GM21528 (cell line): ENCODE results near the gene LIN9.

ENCODE experiments used
- ATAC-seq: cut with Tn5 transposase; IDR thresholded peaks from one replicate; pipeline ENCODE4 v1.9.1; 2021; ENCODE audit warnings: mild to moderate bottlenecking, moderate library complexity; ENCODE audit not compliant: unreplicated experiment, low FRiP score

LIN9 gene

DNA sequence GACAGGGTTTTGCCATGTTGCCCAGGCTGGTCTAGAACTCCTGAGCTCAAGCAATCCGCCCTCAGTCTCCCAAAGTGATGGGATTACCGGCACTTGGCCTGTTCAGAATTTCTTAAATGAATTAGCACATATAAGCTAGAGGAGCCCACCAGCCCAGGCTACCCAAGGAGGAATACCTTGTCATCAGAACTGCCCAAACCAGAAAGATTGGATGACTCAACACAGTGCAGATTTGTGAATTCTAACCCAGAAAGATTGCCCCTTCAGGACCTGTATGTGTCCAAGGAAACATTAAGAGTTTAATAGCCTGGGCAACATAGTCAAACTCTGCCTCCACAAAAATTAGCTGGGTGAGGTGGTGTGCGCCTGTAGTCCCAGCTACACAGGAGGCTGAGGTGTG, 14.0 kb upstream of the LIN9 start:
- ATAC-seq, result no peak

DNA sequence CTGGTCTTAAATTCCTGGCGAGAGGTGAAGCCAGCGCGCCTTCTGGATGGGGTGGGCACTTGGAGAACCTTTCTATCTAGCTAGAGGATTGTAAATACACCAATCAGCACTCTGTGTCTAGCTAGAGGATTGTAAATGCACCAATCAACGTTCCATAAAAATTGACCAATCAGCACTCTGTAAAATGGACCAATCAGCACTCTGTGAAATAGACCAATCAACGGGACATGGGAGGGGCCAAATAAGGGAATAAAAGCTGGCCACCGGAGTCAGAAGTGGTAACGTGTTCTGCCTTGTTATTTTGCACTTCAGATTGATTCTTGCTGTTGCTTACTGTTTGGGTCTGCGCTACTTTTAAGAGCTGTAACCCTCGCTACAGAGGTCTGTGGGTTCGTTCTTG, 12.0 kb upstream of the LIN9 start:
- no peak for ATAC-seq

- no peak for ATAC-seq
Measured at GRCh38 chr1:226318471-226318870, 9.5 kb upstream of the LIN9 start.

GRCh38 chr1:226314055-226314454, 5.1 kb upstream of the LIN9 start:
- ATAC-seq, result no peak

GRCh38 chr1:226312065-226312464, 3.1 kb upstream of the LIN9 start:
- ATAC-seq, result no peak

GRCh38 chr1:226311376-226311775, 2.4 kb upstream of the LIN9 start:
- ATAC-seq, result no peak

- no peak for ATAC-seq
Measured at GRCh38 chr1:226310637-226311195, 1.8 kb upstream of the LIN9 start.

GRCh38 chr1:226310245-226310540, 1.2 kb upstream of the LIN9 start:
- no peak for ATAC-seq

GRCh38 chr1:226309398-226310244, 657 bp upstream of the LIN9 start:
- peak; percentile 8 for ATAC-seq

GRCh38 chr1:226308166-226308722, 720 bp downstream of the LIN9 start:
- peak; percentile 19 for ATAC-seq

- no peak for ATAC-seq
Measured at GRCh38 chr1:226306425-226306824, 2.5 kb downstream of the LIN9 start.

DNA sequence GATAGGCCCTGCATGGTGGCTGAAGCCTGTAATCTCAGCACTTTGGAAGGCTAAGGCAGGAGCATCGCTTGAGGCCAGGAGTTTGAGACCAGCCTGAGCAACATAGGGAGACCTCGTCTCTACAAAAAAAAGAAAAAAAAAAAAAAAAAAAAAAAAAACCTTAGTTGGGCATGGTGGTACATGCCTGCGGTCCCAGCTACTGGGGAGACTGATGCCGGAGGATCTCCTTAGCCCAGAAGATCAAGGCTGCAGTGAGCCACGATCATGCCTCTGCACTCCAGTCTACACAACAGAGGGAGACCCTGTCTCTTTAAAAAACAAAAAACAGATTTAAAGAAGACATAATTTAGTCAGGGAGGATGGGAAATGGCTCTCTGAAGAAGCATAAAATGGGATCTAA, 3.8 kb downstream of the LIN9 start:
- no peak for ATAC-seq

DNA sequence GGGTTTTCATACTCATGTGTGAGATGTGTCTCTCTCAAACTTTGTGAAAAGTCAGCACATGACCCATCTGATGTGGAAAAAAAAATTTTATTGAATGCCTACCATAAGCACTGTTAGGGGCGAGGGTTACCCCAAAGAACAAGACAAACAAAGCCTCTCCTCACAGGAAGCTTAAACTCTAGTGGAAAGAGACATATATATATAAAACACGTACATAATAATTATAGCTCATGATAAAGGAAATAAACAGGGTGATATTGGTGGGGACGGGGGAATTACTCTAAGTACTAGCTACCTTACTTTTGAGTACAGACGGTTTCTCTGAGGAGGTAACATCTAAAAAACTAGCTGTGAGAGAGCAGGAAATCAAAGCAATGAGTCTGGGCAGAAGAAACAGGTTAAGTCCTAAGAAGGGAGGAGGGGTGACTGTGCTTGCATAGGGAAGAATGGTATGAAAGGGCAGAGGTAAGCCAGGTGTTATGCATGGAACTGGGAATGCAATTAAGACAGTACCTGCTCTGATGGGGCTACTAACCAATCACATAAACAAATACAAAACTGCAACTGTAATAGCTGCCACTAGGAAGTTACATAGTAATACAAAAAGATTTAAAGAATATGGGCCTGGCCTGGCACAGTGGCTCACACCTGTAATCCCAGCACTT, 4.5 kb downstream of the LIN9 start:
- ATAC-seq, result no peak

DNA sequence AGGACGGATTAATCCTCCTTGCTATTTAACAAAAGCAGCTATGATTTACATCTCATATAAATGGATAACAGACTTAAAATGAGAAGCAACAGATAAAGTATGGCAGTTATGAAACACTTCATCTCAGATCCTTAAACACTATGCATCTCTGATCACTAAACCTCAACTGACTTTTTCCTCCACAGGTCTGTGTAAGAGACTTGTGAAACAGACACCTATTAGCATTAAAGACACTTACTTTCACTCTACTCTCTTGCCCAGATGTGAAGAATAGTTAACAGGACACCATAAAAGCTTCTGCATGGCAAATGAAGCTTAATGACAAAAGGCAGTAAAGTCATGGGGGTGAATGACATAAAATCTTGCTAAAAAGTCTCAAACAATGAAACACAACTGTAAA, 6.2 kb downstream of the LIN9 start:
- no peak for ATAC-seq

DNA sequence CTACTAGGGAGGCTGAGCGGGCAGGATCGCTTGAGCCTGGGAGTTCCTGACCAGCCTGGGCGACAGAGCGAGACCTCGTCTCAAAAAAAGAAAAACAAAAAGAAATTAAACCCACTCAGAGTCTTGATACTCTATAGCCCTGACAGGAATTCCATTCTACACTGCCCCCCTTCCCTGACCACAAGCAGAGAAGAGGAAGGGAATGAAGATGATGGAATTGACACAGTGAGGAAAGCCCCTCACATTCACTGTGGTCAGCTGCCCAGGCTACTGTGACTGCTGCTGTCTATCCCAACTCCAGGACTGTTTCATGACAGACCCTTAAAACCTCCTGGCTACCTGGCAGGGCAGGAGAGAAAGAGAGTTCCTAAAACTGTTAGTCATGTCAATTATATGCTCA, 12.1 kb downstream of the LIN9 start:
- ATAC-seq, result no peak

DNA sequence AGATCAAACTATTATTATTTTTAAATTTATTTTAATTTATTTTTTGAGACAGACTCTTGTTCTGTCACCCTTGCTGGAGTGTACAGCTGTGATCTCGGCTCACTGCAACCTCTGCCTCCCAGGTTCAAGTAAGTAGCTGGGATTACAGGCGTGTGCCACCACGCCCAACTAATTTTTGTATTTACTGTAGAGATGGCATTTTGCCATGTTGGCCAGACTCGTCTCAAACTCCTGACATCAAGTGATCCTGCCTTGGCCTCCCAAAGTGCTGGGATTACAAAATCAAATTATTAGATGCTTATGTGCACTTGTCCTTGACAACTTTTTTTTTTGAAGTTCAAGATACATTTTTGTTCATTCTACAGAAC, 15.4 kb downstream of the LIN9 start:
- ATAC-seq, result no peak

DNA sequence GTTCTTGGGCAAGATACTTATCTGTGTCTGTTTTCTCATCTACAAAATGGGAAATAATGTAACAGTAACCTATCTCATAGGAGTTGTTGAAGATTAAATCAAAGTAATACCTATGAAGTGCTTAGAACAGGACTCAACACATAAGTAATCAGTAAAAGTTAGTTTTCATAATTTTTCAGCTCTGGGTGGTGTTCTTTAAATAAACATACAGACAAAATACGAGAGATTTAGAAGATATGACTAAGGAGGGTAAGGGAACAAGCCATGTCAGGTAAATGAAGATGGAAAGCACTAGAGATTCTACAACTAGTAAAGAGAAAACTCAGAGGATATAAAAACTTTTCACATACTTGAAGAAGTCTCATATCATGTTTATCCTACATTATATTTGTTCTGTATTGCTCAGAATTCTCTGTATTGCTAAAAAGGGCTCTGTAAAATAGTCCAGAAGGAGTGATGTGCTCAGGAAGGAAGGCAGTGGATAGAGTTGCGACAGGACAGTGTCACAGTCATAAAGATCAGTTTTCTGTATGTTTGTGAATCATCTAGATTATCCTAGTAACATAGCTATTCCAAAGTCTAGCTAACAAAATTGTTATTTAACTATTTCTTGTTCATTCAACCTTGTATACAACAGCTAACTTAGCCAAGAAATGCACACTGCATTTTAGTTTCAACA, 16.0 kb downstream of the LIN9 start:
- no peak for ATAC-seq

DNA sequence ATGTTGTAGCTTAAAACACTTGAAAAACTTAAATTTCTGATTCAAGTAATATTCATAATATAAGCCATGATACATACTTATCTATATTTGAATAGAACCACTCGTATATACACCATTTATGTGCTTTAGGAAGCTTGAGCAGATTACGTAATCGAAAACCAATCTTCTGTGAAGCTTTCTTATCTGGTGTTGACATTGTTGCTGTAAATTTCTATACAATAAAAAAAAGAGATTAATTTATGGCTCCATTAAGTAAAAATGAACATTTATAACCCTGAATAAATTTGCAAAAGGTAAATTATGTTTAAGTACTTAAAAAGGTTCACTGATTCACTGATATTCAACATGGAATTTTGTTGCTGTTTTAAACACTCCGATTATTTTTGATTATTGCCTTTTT, 21.4 kb downstream of the LIN9 start:
- ATAC-seq, result no peak

DNA sequence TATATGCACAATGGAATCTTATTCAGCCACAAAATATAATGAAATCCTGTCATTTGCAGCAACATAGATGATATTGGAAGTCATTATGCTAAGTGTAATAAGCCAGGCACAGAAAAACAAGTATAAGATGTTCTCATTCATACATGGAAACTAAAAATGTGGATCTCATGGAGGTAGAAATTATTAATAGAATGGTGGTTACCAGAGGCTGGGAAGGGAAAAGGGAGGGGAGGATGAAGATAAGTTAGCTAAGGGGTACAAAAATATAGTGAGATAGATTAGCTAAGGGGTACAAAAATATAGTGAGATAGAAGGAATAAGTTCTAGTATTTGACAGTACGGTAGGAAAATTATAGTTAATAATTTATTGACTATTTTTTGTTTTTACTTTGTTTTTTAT, 27.9 kb downstream of the LIN9 start:
- ATAC-seq, result no peak

GRCh38 chr1:226279498-226279897, 29.5 kb downstream of the LIN9 start:
- ATAC-seq, result no peak

DNA sequence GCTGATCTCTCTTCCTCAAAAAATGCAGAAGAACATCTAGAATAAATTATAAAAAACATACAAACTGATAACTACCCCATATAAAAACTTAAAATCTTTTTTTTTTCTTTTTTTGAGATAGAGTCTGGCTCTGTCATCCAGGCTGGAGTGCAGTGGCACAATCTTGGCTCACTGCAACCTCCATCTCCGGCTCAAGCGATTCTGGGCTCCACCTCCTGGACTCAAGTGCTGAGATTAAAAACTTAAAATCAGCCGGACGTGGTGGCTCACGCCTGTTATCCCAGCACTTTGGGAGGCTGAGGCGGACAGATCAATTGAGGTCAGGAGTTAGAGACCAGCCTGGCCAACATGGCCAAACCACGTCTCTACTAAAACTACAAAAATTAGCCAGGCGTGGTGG, 31.1 kb downstream of the LIN9 start:
- ATAC-seq, result no peak
